Gastroesophageal sphincter (tissue), 3 donors: ENCODE measurements around the gene ZNF165.

Experiments
- CTCF ChIP-seq, 4 experiments: fragments of 200-600 bp in 2 of 4; fragments of 450-650 bp in 2 of 4; sonication (generic) in 1 of 4; IDR thresholded peaks; one replicate each; pipeline ENCODE4 v1.5.1; 2017 to 2019; ENCODE audit warnings: antibody characterized with exemption in 4 of 4, mild to moderate bottlenecking in 2 of 4, moderate library complexity in 2 of 4
- EP300 ChIP-seq: sonication (generic); formaldehyde crosslinking; IDR thresholded peaks from one replicate; pipeline ENCODE4 v1.6.1; 2017; ENCODE audit warnings: antibody characterized with exemption, mild to moderate bottlenecking
- POLR2A ChIP-seq, 2 donors: fragments of 450-650 bp; IDR thresholded peaks; one replicate each; pipeline ENCODE4 v1.6.1; 2017; ENCODE audit warnings: antibody characterized with exemption in 2 of 2, mild to moderate bottlenecking in 2 of 2, moderate library complexity in 1 of 2
- POLR2AphosphoS5 ChIP-seq: sonication (generic); formaldehyde crosslinking; IDR thresholded peaks from one replicate; pipeline ENCODE4 v1.6.1; 2017; ENCODE audit warnings: antibody characterized with exemption

- TF ChIP-seq CTCF (IDR thresholded peaks at IDR 0.05) = no peak
- no peak for TF ChIP-seq POLR2A (IDR thresholded peaks at IDR 0.05)
- no peak for TF ChIP-seq POLR2AphosphoS5
- TF ChIP-seq EP300 = no peak
These were observed 55.0 kb downstream of the ZNF165 start for GRCh38 chr6:28135393-28135792.
